NCI-H1048 (cell line): ENCODE results near the gene CPSF3.

Source experiments
- DNase-seq: peaks from one replicate; lab custom pipeline; 2025; lab: John Stamatoyannopoulos, UW

Gene CPSF3

GRCh38 chr2:9518163-9518562, 94.7 kb downstream of the CPSF3 start:
- DNase-seq = no peak

GRCh38 chr2:9518780-9519179, 95.3 kb downstream of the CPSF3 start:
- DNase-seq = no peak

GRCh38 chr2:9519250-9519649, 95.8 kb downstream of the CPSF3 start:
- DNase-seq = no peak
